KMS-11 (cell line): ENCODE measurements around the gene TBC1D19.

ENCODE experiments used
- H2AFZ ChIP-seq: fragments of 200-600 bp; sonication (generic); 2 replicates; pipeline ENCODE4 v1.6.1; 2016; ENCODE audit warnings: antibody characterized with exemption, mixed run types, low read depth
- H3K27ac ChIP-seq: fragments of 200-600 bp; sonication (generic); 2 replicates; pipeline ENCODE4 v1.6.1; 2016; ENCODE audit warnings: mild to moderate bottlenecking, mixed run types
- H3K27me3 ChIP-seq: fragments of 200-600 bp; sonication (generic); 2 replicates; pipeline ENCODE4 v1.6.1; 2017; ENCODE audit warnings: mild to moderate bottlenecking, low read depth, mixed run types, moderate library complexity; ENCODE audit not compliant: insufficient read depth
- H3K36me3 ChIP-seq: fragments of 200-600 bp; sonication (generic); 2 replicates; pipeline ENCODE4 v1.6.1; 2017; ENCODE audit warnings: mild to moderate bottlenecking, mixed run types; ENCODE audit not compliant: insufficient read depth
- H3K4me1 ChIP-seq: fragments of 200-600 bp; sonication (generic); 2 replicates; pipeline ENCODE4 v1.6.1; 2016; ENCODE audit warnings: mild to moderate bottlenecking, low read depth, mixed run types; ENCODE audit not compliant: poor library complexity, severe bottlenecking
- H3K4me2 ChIP-seq: fragments of 200-600 bp; sonication (generic); 2 replicates; pipeline ENCODE4 v1.7.0; 2016; ENCODE audit warnings: mild to moderate bottlenecking, mixed run types
- H3K4me3 ChIP-seq: fragments of 200-600 bp; sonication (generic); IDR thresholded peaks from 2 replicates; pipeline ENCODE4 v1.6.1; 2017; ENCODE audit warnings: low read depth, low read length, mixed read lengths; ENCODE audit not compliant: insufficient read depth
- H3K79me2 ChIP-seq: fragments of 200-600 bp; sonication (generic); 2 replicates; pipeline ENCODE4 v1.6.1; 2016; ENCODE audit warnings: low read depth, mixed run types; ENCODE audit not compliant: insufficient read depth
- H3K9ac ChIP-seq: fragments of 200-600 bp; sonication (generic); 2 replicates; pipeline ENCODE4 v1.6.1; 2016; ENCODE audit warnings: mild to moderate bottlenecking, mixed run types
- H4K20me1 ChIP-seq: fragments of 200-600 bp; sonication (generic); 2 replicates; pipeline ENCODE4 v1.6.1; 2016; ENCODE audit warnings: mild to moderate bottlenecking, mixed run types; ENCODE audit not compliant: insufficient read depth
- CTCF ChIP-seq: fragments of 200-600 bp; sonication (generic); conservative IDR thresholded peaks from 2 replicates; pipeline ENCODE4 v1.6.1; 2017; ENCODE audit warnings: low read depth, mild to moderate bottlenecking, antibody characterized with exemption, low read length, moderate library complexity, mixed read lengths

The TBC1D19 gene

DNA sequence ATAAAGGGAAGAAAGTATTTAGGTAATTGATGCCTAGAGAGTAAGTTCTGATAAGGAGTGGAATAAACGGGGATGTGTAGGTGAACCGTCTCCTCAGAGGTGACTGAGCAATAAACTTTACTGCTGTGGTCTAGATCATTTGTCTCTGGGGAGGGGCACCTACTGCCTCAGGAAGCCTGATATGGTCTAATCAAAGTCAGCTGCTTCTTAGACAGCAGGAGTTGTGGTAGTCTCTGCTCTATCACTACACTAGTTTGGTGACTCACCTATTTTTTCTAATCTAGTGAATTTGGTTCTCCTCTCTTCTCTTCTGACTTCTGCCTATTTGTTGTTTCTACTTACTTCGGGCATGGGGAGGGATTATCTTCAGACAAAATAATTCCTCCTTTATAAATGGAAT lies 181.6 kb downstream of the TBC1D19 start:
- Histone ChIP-seq H3K27ac (no peak overlapping the region), H3K27me3 (no peaks in the 10 kb centered on the region), H3K9ac (no peak overlapping the region), H4K20me1 (no peaks in the 10 kb centered on the region), H3K4me3 (no peak overlapping the region), H3K79me2 (no peaks in the 10 kb centered on the region), H3K4me2 (no peak overlapping the region), H3K4me1 (peaks cover 5% of the 10 kb centered on the region), H2AFZ (no peak overlapping the region), H3K36me3 (no peaks in the 10 kb centered on the region)
- no peak for TF ChIP-seq CTCF

GRCh38 chr4:26766141-26766540 lies 182.3 kb downstream of the TBC1D19 start:
- Histone ChIP-seq H3K27me3 (no peaks in the 10 kb centered on the region), H3K9ac (no peak overlapping the region), H3K4me1 (peaks cover 5% of the 10 kb centered on the region), H3K36me3 (no peaks in the 10 kb centered on the region), H2AFZ (no peak overlapping the region), H3K4me3 (no peak overlapping the region), H3K79me2 (no peaks in the 10 kb centered on the region), H3K4me2 (no peak overlapping the region), H4K20me1 (no peaks in the 10 kb centered on the region), H3K27ac (no peak overlapping the region)
- TF ChIP-seq CTCF, result no peak

DNA sequence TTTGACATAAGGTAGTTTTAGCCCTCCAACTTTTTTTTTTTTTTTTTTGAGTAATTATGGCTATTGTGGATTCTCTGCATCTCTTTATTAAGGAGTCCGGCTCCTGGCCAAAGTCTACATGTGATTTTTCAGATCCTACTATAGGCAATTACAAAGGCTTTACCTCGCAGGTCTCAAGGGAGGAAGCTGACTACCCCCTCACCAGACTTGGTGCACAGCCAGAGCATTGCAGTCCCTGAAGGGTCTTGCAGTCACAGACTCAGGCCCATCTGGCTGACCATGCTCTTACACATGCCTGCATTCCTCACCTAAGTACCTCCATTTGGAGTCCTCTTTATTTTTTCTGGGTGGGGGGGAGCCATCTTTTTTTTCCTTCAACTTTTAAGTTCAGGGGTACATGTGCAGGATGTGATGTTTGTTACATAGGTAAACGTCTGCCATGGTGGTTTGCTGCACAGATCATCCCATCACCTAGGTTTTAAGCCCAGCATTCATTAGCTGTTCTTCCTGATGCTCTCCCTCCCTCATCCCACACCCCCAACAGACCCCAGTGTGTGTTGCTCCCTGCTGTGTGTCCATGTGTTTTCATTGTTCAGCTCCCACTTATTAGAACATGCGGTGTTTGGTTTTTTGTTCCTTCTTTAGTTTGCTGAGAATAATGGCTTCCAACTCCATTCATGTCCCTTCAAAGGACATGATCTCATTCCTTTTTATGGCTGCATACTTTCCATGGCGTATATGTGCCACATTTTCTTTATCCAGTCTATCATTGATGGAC lies 188.4 kb downstream of the TBC1D19 start:
- no peaks in the 10 kb centered on the region for H3K79me2 ChIP-seq
- H4K20me1 ChIP-seq, result no peaks in the 10 kb centered on the region
- no peak overlapping the region for H3K27ac ChIP-seq
- no peak overlapping the region for H3K4me3 ChIP-seq
- no peak overlapping the region for H2AFZ ChIP-seq
- no peak for TF ChIP-seq CTCF
- no peaks in the 10 kb centered on the region for H3K27me3 ChIP-seq
- no peaks in the 10 kb centered on the region for H3K4me1 ChIP-seq
- no peak overlapping the region for H3K4me2 ChIP-seq
- no peaks in the 10 kb centered on the region for H3K36me3 ChIP-seq
- H3K9ac ChIP-seq, result no peak overlapping the region

- Histone ChIP-seq H3K36me3 (no peaks in the 10 kb centered on the region), H3K4me3 (no peak overlapping the region), H3K27ac (no peak overlapping the region), H3K9ac (no peak overlapping the region), H4K20me1 (no peaks in the 10 kb centered on the region), H3K27me3 (no peaks in the 10 kb centered on the region), H2AFZ (no peak overlapping the region), H3K79me2 (no peaks in the 10 kb centered on the region), H3K4me2 (no peak overlapping the region), H3K4me1 (no peaks in the 10 kb centered on the region)
- no peak for TF ChIP-seq CTCF
Observed at GRCh38 chr4:26779224-26779623, 195.3 kb downstream of the TBC1D19 start.
